ENCODE measurements around the gene GRN.
A peak's percentile ranks its signal among the peaks of the same experiment; 100 is the strongest.

GRN gene

DNA sequence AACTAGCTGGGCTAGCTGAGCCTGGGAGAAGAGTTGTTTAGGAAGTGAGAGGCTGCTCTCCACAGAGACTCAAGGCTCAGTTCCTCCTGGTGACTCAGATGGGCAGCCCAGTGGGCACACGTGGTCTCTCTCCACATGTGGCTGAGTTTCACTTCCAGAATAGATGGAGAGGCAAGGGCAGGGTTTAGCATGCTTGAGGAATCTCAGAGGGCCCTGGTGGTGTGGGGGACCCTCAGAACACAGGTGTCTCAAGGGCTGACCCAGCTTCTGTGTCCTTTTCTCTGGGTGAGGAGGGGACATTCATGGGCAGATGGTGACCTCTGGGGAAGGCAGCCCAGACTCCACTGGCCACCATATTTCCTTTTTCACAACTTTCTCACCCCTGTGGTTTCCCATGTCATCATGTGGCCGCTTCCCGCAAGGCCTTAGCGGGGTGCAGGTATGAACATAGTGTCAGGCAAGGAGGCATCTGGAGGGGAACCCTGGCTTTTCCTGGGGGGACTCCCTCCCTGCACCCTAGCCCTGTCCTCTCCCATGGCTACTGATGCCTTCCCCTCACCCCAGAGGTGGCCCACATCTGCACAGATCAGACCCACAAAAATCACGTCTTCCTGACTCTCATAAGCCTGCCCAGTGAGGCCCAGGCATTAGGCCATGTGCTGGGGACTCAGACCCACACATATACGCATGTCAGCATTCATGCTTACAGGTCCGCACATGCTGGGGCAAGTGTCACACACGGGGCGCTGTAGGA lies 3.3 kb downstream of the GRN start:
- DNase-seq = no peak

DNA sequence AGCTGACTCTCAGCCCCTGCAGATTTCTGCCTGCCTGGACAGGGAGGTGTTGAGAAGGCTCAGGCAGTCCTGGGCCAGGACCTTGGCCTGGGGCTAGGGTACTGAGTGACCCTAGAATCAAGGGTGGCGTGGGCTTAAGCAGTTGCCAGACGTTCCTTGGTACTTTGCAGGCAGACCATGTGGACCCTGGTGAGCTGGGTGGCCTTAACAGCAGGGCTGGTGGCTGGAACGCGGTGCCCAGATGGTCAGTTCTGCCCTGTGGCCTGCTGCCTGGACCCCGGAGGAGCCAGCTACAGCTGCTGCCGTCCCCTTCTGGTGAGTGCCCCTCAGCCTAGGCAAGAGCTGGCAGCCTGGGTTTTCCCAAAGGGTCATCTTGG lies 3.9 kb downstream of the GRN start:
- no peak for DNase-seq

DNA sequence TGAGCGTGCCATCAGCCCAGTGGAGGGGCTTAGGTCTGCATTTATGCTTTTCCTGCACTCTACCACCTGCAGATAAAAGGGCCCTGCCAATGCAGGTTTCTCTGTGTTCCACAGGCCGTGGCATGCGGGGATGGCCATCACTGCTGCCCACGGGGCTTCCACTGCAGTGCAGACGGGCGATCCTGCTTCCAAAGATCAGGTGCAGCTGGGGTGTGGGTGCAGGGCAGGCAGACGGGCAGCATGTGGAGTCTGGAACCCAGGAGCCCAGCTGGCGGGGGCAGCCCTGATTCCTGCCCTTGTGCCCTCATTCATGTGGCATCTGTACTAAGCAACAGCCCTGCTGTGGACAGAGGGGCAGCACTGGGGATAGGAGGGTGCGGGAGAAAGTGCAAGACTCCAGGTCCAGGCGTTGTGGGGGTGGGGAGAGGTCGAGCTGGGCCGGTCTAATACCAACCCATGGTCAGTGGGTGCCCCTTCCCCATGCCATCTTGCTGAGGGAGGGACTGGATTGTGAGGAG lies 4.5 kb downstream of the GRN start:
- DNase-seq = no peak

DNA sequence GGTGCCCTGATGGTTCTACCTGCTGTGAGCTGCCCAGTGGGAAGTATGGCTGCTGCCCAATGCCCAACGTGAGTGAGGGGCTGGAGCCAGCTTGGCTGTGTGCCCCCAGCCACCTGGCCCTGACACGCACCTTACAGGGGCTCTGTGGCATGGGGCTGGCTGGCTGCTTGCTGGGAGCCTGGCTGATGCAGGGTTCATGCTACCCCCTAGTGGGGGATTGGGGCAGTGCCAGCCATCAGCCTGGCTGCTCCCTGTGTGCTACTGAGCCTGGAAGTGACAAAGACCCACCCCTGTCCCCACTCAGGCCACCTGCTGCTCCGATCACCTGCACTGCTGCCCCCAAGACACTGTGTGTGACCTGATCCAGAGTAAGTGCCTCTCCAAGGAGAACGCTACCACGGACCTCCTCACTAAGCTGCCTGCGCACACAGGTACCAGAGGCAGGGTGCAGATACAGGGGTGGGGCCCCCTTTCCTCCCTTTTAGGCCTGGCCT lies 5.7 kb downstream of the GRN start:
- peak; percentile 28 for DNase-seq

DNA sequence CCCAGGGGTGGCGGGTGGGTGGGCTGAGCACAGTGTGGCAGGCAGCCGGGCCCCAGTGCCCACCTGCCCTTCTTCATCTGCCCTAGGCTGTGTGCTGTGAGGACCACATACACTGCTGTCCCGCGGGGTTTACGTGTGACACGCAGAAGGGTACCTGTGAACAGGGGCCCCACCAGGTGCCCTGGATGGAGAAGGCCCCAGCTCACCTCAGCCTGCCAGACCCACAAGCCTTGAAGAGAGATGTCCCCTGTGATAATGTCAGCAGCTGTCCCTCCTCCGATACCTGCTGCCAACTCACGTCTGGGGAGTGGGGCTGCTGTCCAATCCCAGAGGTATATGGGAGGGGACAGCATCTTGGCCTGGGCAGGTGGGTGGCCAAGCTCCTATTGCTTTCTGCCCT lies 6.4 kb downstream of the GRN start:
- DNase-seq = no peak

DNA sequence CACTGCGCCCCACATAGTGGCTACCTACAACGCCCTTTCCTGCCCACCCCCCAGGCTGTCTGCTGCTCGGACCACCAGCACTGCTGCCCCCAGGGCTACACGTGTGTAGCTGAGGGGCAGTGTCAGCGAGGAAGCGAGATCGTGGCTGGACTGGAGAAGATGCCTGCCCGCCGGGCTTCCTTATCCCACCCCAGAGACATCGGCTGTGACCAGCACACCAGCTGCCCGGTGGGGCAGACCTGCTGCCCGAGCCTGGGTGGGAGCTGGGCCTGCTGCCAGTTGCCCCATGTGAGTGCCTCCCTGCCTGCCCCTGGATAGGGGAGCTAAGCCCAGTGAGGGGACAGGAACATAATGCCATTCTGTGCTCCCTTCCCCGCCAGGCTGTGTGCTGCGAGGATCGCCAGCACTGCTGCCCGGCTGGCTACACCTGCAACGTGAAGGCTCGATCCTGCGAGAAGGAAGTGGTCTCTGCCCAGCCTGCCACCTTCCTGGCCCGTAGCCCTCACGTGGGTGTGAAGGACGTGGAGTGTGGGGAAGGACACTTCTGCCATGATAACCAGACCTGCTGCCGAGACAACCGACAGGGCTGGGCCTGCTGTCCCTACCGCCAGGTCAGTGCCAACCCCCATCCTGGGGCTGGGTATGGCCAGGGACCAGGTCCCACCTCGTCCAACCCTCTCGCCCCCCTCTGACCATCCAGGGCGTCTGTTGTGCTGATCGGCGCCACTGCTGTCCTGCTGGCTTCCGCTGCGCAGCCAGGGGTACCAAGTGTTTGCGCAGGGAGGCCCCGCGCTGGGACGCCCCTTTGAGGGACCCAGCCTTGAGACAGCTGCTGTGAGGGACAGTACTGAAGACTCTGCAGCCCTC lies 7.1 kb downstream of the GRN start:
- no peak for DNase-seq

DNA sequence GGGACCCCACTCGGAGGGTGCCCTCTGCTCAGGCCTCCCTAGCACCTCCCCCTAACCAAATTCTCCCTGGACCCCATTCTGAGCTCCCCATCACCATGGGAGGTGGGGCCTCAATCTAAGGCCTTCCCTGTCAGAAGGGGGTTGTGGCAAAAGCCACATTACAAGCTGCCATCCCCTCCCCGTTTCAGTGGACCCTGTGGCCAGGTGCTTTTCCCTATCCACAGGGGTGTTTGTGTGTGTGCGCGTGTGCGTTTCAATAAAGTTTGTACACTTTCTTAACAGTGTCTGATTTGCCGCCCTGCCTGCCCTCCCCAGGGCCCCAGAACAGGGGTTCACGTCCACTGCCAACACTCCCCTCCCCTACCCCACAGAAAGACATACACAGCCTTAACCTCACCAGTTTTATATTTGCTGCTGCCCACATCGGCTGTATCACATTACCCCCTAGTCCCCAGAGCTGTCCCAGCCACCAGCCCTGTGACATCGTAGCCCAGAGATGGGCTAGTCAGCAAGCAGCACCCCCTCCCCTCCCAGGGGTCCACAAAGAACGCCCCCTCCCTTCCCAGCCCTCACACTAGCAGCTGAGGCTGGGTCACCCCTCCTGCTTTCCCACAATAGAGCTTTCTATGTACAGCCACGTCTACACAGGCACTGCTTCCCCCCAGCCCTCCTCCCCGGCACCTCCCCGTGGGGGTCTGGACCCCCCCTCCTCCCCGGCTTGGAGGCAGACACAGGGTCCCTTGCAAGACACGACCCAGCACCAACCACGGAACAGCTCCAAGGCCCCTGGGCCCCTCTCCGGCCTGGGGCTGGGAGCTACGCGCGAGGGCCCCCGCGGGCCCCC lies 7.9 kb downstream of the GRN start:
- DNase-seq = no peak

DNA sequence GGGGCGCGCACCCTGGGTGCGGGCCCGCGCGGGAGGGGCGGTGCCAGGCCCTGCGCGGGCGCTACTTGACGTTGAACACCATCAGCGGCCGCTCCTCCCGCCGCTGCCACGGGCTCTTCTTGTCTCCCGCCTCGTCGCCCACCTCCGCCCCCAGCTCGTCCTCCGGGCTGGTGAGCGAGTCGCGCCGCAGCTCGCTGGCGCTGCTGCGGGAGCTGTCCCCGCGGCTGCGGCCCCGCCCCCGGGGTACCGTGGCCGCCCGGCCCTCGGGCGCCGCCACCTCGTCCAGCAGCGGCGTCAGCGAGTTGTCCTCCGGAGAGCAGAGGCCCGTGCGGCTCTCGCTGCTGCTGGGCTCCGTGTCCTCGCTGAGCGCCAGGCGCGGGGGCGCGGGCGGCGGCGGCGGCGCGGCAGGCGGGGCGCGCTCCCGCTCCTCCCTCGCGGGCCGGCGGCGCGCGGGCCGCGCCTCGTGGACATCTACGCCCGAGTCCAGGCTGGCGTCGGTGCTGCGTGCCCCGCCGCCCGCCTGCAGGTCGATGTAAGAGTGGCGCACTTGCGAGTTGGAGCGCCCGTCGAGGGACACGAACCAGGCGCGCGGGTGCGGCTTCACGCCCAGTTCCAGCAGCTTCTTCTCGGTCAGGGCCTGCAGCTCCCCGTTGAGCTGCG lies 8.7 kb downstream of the GRN start:
- DNase-seq = no peak

DNA sequence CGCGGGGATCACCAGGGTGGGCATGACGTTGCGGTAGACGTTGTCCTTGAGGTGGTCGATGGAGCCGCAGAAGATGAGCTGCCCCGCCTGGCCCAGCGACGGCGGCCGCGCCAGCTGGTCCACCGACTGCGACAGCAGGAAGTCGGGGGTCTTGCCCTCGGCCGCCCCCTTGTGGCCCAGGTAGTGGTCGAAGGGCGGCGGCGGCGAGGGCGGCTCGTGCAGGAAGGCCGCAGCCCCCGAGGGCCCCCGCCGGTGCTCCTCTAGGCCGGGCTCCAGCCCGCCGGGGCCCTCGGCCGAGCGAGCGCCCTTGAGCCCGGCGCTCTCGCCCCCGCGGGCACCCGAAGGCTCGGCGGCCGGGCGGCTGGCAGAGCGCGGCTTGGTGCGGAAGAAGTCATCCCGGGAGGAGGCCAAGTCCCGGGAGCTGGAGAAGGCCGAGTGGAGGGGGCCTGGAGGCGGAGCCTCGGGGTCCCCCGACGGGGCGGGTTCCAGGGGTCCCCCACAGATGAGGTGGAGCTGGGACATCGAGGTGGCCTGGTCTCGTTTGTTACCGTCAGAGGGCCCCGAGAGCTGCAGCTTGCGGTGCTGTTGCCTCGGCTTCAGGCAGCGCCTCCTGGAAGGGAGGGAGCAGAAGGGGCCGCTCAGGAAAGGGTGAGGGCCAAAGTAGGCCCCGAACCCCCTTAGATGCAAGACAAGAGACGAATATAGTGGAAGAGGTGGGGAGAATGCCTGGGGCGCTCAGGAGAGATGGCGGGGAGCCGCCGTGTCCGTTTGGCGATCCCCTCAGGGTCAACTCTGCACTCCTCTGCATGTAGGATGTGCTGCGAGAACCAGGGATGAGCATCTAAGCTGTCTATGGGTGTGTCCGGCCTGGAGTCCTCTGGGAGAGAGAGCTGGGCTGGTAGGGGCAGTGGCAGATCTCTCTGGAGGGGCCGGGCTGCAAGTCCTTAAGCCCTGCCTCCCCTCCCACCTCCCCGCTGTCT lies 9.8 kb downstream of the GRN start:
- DNase-seq = no peak

DNA sequence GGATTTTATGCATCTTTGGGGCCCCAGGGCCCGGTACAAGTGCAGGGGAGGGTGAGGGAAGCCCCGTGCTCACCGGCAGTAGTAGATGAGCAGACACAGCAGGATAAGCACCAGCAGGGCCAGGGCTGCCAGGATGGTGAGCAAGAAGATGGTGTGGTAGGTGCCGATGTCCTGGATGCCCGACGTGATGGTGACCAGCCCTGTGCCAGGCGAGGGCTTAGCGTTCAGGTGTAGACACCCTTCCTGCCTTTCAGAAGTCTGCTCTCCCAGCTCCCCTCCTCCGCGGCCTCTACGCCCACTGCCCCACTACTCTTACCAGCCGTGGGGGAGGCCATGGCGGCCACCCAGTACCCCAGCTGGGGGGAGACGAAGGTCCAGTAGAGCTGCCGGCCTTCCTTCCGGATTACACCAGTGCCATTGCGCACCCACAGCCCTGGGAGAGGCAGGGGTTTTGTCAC lies 10.6 kb downstream of the GRN start:
- DNase-seq = no peak

DNA sequence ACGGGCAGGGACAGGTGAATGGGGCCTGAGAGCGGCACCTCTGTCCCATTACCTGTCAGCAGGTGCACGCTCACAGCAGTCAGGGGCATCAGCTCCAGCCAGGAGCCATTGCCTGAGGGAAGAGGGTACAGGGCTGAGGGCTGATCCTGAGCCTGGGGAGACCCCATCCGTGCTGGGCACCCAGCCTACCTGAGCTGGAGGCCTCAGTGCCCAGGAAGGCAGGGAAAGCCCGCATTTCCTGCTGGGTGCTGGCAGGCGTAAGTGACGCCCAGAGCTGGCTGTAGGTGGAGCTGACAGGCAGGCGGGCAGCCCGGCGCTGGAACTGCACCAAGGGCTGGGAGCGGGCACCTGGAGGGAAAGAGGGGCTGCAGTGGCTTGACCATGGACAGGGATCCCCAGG lies 11.1 kb downstream of the GRN start:
- DNase-seq = no peak

DNA sequence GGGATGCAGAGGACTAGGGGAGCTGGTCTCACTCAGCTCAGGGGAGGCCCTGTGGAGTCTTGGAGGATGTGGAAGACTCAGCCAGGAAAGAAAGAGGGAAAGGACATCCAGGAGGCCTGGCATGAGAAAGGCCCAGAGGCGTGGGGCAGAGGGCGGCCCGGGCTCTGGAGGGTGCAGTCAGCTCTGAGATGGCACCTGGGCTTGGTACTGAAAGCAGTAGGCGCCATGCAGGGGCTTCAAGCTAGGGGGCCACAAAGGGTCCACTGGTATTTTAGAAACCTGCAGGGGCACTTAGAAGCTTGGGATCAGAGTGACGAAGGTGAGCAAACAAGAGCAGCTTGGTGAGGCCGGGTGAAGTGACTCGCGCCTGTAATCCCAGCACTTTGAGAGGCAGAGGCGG lies 13.0 kb downstream of the GRN start:
- no peak for DNase-seq

DNA sequence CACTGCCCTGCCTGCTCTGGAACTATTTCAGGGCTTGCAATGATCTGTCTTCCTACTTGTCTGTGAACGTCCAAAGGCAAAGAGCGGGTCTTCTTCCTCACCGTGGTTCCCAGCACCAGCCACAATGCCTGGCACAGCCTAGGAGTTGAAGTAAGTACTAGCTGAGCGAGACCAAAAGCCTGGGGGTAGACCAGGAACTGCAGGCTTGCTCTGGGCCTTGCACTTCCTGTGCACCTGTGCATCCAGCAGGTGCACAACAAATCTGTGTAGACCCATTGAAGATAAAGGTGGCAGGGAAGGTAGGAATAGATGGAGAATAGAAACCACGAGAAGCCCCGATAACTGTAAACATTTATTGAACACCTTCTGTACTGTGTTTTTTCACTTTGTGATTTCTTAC lies 13.9 kb downstream of the GRN start:
- DNase-seq = no peak

DNA sequence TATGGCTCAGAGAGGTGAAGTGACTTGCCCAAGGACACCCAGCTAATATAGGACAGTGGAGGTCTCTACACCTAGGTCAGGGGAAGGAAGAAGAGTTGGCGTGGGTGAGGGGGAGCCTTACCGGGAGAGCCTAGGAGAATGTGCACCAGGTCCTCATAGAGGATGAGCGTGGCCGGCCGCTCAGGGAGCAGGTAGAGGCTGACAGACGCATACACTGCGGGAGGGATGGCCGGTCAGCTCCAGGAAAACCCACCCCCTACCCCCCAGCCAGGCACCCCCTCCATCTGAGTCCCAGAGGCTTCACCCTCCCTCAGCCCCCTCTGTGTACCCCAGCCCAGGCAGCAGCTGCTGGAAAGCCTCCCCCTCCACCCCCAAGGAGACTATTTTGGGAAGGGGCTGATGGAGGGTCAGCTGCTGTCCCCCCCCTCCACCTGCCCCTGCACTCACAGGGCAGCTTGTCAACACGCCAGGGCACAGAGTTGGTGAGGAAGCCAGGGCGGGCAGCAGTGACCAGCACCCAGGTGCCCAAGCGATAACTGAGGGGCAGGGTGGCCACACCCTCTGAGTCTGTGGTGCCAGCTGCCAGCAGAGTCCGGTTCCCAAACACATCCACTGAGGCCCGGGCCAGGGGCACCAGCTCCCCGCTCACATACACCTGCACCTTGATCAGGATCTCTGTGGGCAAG lies 14.5 kb downstream of the GRN start:
- no peak for DNase-seq

DNA sequence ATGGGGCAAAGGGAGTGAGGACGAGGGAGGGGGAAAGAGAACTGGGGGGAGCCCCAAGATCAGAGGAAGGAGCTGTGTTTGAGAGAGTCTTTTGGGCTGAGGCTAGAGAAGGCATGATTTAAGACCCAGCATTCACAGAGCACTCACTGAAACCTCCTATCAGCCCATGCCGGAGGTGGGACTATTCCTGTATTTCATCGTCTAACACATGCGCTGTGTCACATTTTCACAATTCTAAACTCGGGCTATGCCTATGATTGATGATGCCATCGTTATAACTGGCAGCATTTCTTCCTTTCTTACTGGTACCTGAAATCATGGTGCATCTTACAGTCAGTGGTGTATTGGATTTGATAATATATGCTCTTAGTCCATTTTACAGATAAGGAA lies 15.0 kb downstream of the GRN start:
- DNase-seq = no peak

DNA sequence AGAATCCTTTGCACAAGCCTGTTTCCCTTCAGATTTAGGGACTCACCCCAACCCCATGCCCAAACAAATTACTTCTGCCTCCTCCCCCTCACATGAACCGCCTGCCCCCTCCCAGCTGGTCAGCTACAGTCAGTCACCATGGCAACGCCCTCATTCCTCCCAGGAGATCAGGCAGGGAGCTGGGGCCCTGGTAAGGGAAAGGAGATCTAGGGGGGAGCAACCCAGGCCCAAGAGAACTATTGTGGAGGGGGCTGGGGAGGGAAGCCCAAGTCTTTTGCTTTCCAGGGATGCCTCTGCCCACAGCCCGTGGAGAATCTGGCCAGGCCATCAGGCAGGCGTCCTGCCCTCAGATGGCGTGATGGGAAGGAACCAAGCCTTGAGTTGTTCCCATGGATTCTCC lies 15.7 kb downstream of the GRN start:
- no peak for DNase-seq

DNA sequence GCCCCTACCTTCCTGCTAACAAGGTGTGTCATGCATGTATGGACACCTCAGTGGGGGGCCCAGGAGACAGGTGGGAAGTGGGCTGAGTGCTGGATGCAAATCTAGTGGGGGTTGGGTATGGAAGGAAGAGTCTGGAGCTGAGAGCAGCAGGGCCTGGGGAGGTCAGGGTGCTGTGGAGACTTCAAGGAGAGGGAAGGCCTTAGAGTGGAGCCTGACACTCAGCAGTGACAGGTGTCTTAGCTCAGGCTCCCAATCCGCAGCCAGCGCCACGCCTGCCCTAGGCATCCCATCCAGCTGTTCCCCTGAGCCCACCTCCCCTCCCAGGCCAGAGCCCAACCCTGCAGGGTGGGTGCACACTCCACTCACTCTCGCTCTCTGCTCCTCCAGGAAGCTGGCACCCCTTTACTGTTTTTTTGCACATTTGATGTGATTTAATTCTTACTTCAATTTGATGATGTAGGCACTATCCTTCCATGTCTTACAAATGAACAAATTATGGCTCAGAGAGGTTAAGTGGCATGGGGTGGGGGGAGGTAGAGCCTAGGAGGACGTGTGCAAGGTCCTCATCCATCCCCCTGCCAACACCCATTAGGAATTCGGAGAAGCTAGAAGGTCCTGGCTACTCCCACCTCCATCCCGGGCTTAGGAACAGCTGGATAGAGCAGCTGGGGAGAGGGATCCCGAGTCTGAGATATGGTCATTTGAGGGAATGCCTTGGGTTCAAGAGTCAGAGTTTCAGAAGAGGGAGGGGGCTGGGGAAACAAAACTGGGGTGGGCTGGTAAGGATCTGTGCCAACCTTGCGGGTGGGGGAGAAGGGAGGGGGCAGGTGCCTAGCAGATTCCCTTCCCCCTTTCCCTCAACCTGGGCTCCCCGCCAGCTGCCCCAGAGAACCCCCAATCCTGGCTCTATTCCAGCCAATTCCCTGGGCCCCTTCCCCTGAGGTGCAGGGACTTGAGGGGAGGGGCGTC lies 16.5 kb downstream of the GRN start:
- DNase-seq = no peak

DNA sequence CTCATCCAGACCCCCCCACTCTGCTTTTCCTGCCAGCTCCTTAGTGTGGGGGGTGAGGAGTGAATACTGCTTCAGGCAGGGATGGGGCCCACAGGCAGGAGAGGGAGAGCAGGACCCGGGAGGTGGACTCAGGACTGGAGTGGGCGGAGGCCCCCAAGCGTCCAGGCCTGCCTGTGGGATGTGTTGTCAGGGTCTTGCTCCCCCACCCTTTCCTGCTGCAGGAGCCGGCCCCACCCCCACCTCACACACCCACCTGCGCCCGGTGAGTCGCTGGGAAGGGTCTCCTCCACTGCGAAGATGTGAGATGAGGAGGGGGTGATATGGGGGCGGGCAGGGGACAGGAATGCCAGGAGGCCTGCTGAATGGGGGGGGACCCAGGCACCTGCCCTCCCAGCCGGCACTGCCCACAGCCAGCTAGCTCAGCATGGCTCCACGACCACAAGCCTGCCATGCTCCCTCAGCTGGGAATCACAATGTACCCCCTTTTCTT lies 17.4 kb downstream of the GRN start:
- no peak for DNase-seq

DNA sequence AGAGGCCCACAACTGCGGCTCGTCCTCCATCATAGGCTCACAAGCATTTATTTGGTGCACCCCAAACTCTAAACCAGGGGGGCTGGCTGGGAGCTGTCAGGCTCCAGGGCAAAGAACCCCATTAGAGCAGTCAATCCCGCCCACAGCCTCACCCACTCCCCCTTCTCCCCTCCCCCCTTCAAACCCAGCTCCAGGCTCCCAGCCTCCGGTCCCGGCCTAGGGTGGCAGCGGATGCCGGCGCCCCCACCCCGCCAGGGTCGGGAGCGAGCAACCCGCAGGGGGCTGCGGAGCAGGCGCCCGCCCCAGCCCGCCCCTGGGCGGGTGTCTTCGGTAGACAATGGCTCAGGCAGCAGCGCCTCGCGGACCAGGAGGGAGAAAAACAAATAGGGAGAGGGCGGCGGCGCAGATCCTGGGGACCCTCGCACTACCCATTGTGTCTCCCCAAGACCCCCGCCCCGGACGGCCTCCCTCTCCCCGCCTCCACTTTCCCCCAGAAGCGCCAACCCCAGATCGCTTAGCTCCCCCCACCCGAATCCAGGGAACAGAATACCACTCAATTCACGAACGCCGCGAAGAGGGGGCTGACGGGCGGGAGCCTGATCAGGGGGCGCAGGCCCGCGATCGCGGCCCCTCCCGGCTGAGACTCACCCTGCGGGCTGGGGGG lies 18.0 kb downstream of the GRN start:
- no peak for DNase-seq
